TTC549 (cell line): Measurements from ENCODE around the gene B3GAT1.

Experiments used
- FAIRE-seq: peaks from 2 replicates; lab custom pipeline; 2012; peaks lifted over from hg19 to GRCh38; lab: Jason Lieb, UNC

Gene B3GAT1

DNA sequence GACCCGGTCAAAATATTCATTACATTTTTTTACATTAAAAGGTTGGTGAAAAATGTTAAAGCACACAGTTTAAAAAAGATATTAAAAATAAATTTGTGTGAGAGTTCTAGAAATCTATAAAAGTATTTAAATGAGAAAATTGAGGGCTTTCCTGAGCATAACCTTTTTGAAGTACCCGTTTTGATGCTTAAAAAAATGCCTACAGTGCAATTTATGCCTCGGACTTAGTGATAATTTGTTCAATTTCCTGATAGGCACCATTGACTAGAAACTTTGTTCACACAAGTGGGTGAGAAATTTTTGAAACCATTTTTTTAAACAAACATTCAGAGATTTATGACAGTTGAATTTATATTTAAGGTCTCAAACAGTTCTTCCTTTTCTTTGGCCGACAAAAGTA lies 29.7 kb upstream of the B3GAT1 start:
- no peak for FAIRE-seq

DNA sequence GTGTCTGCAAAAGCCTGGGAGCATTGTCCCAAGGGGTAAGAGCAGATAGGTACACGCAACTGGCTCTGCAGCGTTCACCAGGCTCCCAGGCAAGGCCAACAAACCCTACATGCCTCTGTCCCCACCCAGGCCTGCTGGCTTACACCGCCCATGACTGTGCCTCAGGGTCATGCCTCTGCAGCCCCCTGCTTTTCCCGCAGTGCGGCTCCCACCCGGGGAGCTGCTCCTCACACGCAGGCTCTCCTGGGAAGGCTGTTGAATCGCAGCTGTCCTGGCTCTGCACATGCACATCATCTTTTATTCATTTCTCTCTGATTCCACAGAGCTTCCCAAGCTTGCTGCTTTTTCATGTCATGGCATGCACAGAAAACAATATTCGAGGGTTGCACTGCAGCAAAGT lies 29.2 kb upstream of the B3GAT1 start:
- FAIRE-seq: no peak

DNA sequence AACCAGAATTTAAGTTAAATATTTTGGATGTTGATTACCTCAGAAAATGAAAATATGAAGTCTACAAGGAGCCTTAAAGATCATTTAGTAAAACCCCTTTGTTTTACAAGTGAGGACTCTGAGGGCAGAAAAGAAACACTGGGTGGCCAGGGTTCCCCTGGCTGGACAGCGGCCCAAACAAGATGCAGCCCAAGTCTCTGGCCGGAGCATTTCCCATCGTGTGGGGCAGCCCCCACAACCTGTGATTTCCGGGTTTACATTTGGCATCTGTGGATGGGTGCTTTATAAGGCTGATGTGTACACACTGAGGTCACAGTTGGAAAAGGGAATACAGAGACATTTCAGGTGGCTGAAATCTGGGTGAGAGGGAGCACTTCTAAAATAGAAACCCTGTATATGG lies 28.8 kb upstream of the B3GAT1 start:
- FAIRE-seq: no peak

DNA sequence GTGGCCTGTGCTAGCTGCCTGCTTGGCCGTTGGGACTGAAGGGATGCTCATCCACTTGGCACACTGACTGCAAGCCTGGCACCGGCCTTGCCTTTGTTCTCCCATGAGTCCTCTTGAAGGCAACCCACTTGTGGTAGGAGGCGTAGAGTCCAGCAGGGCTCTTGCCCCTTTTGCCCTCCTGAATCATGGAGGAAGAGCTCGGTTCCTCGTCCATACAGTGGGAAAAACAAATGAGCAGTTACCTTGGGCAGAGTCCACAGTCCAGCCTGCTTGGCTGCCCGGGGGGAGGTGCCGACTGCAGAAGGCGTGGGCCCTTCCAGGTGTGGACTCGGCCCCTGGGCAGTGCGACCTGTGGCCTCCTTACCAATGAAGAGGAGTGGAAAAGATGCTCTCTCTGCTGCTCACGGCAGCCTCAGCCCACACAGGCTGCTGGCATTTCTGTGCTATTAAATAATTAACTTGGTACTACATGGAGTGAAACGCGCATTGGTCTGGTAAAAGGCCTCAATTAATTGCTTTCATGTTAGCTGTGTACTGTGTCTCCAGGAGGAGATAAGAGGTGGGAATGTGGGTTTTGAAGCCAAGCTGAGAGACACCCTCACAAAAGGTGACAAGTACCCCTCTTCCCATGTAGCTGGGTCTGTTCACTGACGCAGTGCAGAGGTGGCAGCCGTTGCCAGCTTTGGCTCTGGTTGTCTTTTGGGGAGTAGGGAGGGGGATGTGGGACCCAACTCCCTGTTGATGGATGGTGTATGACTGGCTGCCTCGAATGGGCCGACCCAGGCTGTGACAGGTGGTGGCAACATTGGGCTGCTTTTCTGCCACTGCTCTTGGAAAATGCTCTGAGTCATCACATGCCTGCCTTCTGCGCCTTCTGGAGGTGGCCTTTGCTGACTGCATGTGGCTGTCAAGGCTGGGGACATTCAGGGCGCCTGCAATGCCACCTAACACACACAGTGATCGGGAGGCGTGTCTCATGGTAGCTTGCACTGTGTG lies 26.8 kb upstream of the B3GAT1 start:
- no peak for FAIRE-seq

DNA sequence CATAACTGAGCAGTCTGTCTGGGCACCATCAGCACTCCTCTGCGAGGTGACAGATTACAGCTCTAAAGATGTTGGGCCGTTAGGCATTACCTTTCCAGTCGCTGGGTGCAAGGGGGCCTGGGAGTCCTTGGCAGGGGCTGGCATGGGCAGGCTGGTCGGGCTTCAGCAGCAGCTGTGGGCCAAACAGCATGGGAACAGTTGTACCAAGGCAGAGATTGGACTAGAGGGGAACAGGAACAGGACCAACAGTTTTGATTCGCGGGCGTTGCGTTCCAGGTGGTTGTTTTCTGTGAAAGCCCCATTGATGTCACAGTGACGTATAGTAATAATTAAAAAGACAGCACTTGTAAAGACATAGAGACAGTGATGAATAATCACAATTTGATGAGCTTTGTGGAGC lies 25.8 kb upstream of the B3GAT1 start:
- FAIRE-seq: no peak

DNA sequence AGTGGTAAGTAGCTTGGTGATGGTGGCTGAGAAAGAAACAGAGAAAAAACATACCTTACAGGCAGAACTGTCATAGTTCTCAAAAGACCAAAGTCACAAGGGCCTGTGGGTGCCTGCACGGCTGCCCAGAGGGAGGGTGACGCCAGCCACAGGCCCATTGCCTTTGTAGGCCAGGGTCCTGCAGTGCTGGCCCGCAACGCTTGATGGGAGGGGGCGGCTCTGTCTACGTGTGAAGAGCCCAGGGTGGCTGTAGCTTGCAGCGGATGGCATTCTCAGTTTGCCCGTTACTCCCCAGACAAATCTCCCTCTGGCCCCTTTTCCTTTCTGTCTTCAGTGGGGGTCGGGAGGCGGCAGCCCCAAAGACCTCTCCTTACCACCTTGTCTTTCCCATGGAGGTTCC lies 24.7 kb upstream of the B3GAT1 start:
- no peak for FAIRE-seq

DNA sequence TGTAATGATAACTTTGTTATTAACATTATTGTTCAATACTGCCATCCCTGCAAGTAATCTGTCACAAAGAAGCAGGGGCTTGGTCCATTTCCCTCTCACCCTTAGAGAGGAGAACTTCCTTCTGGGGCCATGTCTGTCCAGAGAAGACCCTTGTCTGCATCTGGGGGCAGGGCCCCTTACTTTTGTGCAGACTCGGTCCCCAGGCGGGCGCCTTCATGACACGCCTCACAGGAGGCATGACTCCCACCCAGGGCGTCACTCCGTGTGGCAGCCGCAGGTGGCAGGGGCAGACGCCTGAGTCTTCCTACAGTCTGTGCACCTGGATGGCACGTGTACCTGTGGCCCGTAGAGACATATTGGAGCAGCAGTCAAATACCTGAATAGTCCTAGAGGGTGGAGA lies 21.8 kb upstream of the B3GAT1 start:
- no peak for FAIRE-seq

DNA sequence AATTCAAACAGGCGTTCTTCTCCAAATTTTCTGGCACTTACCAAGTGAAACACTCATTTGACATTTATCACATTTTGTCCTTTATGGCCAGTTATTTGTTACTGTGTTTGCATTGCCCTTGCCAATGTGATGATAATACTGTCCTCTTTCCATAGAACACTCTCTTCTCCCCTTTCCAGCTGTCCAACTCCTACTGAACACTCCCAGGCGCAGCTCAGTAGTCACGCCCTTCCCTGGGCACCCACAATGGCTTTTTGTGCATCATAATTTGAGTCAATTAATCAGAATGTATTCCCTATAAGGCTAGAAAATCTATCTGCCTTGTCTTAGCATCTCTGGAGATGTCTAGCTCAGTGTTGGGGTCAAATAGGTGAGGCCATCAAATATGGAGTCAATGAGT lies 21.2 kb upstream of the B3GAT1 start:
- FAIRE-seq: no peak

DNA sequence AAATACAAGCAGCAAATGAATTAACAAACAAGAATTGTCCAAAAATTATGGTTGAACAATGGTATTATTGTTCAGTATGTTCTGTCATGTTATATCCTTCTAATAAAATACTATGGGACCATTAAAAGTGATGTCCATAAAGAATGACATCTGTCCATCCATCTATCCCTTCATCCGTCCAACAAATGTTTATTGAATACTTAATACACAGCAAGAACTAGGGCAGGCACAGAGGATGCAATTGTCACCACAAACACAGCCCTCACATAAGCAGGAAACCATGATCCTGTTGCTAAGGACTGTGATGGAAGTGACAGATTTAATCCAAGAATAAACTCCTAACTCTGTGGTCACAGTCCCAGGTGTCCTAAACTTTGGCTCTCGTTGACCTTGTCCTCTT lies 20.7 kb upstream of the B3GAT1 start:
- FAIRE-seq: no peak

DNA sequence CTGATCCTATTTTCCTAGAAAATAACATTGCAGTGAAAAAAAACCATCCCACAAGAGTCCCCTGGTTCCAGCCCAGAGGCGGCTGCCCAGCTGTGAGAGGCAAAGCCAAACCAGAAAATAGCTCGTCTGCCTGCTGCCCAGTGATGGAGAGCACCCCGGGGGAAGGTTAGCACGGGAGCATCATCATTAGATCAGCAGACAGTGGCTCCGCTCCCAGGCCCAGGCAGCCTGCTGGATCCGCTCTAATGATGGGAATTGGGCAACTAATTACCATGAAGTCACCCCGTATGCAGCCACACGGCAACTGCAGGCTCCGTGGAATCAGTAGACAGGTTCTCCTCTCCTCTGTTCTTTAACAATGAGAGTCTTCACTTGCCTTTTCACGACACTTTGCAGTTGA lies 17.1 kb upstream of the B3GAT1 start:
- FAIRE-seq: no peak

DNA sequence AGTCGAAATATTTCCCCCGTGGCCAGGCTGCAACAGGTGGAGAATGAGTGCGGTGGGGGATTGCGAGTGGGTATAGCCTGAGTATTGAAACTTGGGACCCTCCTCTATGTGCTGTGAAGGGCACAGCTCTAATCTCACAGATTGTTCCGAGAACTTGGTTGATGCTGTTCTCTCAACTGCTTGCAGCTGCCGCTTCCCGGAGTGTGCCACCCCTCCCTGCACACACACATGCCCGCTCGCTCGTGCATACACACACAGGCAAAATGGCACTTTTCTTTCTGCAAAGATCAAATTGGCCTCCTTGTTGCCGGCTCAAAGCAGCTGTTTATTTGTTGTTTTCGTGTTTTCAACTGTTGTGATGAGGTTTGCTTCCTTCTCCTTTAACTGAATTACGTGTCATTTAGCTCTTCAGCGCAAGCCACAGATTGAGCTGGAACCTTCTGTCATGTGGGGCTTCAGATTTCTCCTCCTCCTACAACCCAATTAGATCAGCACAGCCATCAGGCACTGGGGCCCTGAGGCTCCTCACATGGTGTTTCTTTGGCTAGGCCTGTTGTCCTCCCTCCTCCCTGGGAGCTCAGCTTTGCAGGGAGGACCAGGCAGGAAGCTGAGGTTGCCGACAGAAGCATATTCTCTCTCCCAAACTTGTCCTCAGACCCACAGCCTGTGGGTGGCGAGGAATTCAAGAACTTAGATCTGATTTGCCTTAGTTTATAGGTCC lies 13.9 kb upstream of the B3GAT1 start:
- no peak for FAIRE-seq

DNA sequence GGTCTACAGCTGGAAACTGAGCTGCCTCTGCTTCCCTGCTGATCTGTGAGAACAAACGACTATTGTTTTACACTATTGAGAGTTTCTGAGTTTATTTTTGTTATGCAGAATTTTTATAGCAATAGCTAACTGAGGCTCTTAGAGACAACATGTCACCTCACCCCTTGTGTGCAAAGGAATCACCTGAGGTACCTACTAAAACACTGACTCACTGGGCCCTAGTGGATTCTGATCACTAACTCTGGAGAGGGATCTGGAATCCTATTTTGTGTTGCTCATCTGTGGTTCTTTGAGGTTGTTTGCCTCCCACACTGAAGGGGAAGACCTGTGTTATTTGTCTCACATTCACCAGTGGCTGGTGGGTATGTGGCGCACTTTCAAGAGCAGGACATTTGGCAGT lies 13.4 kb upstream of the B3GAT1 start:
- FAIRE-seq: no peak

DNA sequence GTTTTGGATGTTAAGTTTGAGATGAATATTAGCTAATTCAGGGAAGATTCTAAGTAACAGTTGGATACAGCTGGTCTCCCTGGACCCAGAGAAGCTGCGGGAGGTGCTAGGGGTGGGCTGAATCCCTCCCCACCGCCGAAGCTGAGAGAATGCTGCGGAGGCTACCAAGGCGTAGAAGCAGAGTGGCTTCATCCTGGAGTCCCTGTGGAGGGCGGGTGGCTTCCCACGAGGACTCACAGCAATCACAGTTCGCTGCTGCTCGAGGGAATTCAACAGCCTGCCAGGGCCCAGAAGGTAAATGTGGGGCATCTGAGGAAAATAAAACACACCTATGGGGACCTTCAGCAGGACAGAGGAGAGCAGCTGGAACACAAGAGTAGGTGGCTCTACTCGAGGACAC lies 11.1 kb upstream of the B3GAT1 start:
- FAIRE-seq: no peak

DNA sequence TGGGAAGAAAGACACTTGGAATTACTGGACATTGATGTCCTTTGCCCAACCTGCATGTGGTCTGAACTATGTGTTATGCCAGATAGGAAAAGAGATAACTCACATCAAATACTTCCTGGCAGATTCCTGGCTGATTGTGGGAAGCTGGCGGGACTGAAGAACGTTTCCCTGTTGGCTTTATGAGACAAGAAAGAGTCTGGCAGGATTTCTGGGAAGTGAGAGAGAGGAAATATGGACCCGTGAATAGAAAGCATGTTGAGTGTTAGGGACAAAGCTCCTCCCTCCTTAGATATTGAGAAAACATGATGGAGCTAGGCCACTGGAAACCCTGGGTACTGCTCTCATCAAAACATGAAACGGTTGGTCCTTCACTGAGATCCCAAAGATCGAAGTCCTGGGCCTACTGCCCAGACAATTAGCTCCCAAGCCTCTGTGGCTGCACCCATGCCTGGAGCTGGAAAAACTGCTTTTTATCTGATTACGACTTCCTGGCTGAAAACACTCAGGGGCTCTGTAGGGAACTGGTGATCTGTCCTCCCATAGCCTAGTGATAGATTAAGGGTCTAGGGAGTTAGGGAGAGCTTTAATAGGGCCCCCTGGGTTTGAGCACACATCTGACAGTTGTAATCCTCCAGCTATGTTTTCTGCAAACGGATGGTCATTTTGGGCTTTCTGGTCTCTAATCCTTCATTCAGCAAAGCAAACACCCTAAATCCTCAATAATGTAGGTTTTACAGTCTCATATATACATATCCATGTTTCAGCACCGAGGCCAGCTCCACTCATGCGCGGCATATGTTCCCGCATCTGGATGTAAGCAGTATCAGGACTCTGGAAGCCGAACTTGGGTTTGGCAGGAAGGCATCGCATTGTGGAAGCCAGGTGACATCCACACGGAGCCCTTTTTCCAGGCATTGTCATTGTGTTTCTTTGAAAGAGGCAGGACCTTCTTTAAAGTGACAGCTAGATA lies 6.1 kb upstream of the B3GAT1 start:
- no peak for FAIRE-seq

DNA sequence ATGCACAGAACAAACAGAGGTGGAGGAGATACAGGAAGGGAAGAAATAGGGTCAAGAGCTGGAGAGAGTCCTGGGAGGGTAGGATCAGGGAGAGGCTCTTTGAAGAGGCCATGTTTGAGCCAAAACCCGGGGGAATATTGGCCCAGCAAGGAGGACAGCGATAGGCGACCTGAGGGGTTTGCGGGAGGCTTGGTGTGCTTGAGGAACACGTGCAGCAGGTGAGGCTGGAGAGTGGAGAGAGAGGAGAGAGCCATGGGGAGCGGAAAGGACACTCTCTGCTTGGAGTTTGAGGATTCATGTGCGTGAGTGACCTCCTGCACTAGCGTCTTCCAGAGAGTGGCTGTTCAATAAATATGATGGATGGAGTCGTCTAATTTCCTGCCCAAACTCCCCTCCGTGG lies 4.7 kb upstream of the B3GAT1 start:
- no peak for FAIRE-seq

DNA sequence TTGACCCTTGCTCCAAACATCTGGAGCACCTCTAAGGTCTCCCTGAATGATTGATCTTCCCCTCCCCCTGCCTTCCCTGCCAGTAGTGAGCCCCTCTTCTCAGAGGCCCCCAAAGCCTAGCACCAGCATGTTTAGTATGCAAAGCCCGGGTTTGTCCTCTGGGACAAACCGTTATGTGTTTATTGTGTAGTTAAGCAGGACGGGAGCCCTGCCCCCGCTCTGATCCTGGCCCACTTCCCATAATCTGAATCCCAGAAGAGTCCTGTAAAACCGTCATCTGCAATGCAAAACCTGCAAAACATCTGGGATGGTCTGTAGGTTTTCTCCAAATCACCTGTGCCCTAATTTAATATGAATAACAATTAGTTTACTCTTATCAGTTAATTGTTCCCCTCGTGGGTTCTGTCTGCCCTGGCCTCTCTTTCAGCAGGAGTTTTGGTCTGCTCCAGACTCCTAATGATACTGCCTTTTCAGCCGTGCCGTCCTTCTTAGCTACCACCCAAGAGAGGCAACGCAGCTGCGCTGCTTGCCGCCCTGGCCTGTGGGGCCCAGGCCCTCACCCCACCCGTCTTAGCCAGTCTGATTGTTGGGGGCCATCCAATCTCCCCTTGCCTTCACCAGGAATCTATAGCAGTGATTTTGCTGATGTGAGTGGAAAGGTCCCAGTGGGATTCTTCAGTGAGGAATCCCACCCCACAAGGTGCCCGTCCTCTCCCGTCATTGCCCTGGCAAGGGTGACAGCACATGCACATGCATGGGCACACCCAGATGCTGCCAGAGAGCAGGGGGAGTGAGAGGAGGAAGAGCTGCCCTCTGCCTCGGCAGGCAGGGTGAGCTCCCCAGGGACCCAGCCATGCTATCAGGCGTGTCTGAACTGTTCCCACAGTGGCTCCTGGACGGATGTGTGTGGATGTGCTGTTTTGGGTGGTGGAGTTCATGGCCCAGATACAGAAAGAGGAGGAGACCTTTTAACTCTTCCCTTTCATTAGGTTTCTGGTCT lies 3.0 kb upstream of the B3GAT1 start:
- no peak for FAIRE-seq

DNA sequence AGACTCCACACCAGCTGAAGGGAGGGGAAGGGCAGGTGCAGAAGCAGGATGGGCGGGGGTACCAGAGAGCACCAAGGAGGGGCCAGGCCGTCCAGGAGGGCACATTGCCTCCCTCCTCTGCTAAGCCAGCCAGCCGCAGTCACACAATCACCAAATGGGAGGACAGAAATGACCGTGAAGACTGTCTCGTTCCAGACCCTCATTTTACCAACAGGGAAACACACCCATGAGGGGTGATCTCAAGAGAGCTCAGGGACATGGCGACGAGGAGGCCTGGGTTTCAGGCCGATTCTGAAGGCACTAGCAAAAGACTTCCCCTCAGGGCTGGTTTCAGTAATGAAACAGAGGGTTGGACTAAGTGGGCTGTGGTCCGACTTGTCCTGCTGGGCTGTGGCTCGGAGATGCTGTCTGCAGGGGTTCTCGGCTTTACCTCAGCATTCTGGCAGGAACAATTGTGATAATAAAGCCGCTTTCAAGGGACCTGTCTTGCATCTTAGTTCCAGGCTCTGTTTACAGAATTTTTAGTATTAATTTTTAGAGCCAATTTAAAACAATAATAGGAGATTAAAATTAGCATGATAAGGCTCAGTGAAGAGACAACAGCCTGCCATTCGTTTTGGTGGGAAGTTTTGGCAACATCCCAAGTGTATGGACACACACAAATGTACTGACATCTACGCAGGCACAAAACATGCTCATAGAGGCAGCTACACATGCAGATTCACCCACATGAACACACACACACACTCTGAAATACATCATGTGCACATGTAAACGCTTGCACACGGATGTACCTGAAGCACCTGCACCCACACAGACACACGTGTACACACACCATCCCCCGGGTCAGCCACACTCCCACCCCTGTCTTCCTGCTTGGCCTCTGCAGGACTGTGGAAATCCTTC lies 2.0 kb upstream of the B3GAT1 start:
- no peak for FAIRE-seq

DNA sequence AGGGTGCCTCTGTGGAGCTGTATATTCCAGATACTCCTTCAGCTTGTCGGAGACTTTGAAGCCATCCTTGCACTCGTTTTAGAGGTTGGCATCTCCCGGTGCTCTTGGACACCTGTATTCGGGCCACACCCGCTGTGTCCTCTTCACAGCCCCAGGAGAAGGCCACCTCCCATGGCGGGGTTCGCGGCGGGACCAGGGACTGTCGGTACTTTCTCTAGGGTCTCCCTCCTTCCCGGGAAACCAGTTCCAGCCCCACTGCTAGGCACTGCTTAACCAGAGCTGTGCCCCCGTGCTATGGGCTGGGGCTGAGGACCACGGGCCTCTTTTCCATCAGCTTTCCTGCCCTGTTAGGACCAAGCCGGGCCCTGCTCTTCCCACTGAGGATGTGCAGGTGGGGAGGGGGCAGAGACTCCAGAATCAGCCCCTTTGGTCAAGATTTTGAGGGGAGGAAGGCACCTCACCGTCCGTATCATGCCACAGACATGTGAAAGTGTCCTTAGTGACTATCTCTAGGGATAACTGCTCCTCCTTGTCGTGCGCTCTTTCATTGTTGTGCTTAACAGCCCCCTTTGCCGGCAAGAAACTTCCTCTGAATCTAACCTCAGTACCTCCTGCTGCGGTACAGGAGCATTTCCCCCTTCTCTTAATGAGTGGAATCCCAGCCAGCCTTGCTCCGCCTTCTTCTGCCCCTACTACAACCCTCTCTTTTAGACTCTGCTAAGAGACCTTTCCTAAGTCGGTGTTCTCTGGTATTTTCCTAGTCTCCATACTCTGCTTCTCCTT lies 1.2 kb upstream of the B3GAT1 start:
- no peak for FAIRE-seq

DNA sequence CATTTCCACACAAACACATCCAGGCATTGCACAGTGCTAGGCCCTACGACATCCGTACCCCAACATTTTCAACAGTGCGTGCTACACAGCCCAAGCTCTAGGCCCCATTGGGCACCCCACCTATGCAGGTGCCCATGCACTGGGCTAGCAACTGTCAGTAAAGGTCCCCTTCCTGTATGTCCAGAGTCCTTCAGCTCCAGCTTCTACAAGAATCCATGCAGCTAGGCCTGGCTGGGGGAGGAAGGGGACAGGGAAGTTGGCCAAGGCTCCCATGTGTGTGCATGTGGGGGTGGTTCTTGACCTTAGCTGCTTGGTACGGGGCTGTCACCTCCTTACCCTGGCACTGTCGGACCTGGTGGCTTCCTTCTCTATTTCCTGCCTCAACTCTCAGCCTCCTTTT lies 1.3 kb downstream of the B3GAT1 start:
- FAIRE-seq: no peak
